Activated T-helper 2 cell treated with anti-CD3 and anti-CD28 coated beads, Interferon-gamma antibody, Interleukin-2, Interleukin-4, amounts not matched to agents 10 μg/mL and 5 μg/mL and 100 μg/mL, durations not matched to agents 14 hours and 24 hours and 36 hours (primary cell): ENCODE data around the gene MORN3. TPM values are rescaled to one million over a fixed set of nuclear protein-coding genes. Genes with fewer than 3 reads are reported as not detected.
"Not testable (repeated sequence)": the region's sequence is repeated elsewhere in the genome, so short reads cannot be mapped to it uniquely, and the experiment has no call there.

Source experiments
- DNase-seq: peaks from one replicate; pipeline ENCODE4 v3.0.0; 2021; ENCODE audit warnings: low spot score
- H3K27ac Mint-ChIP-seq: one replicate; pipeline ENCODE4 v1.8.0; 2021; ENCODE audit warnings: mixed read lengths
- H3K27me3 Mint-ChIP-seq: one replicate; pipeline ENCODE4 v1.8.0; 2021; ENCODE audit warnings: low read depth, mixed read lengths
- H3K36me3 Mint-ChIP-seq: one replicate; pipeline ENCODE4 v1.8.0; 2021; ENCODE audit warnings: low read depth, mixed read lengths
- H3K4me1 Mint-ChIP-seq: one replicate; pipeline ENCODE4 v1.8.0; 2021; ENCODE audit warnings: low read depth, mixed read lengths
- H3K4me3 Mint-ChIP-seq: one replicate; pipeline ENCODE4 v1.8.0; 2021; ENCODE audit warnings: low read depth, mild to moderate bottlenecking, moderate library complexity, mixed read lengths
- H3K9me3 Mint-ChIP-seq: one replicate; pipeline ENCODE4 v1.8.0; 2021; ENCODE audit warnings: mixed read lengths
- intact Hi-C: fragments of 100-400 bp; cut with micrococcal nuclease; formaldehyde crosslinking; loops from one replicate; pipeline ENCODE4 v1.15.1; 2023
- total RNA-seq: library from RNA; stranded (reverse); gene quantifications from 2 replicates; pipeline ENCODE4 v1.2.3, GENCODE V29; 2022

The MORN3 gene
- total RNA-seq, 1 donor from 2014 or later, result 0.37 TPM

DNA sequence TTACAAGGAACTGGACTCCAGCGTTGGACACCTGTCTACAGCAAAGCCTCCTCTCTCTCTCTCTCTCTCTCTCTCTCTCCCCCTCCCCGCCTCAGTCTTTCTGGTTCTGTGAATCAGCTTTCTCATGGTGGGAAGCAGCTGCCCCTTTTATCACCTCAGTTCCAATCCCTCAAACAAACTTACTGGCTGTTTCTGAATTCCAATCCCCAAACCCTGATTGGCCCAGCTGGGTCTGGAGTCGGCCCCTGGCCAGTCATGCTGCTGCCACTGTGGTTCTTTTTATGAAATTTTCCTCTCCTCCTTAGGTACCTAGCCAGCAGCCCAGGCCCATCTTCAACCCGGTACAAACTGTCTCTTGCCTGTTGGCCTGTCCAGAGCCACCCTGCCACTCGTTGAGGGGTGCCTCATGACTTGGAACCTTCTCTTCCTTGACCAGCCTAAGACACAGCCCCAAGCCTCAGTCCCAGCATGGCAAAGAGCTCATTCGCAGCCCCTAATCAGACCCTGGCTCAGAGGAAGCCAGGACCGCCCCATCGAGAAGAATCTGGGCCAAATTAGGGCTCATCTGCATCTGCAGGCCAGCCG lies 9.4 kb upstream of the MORN3 start:
- H3K4me1 Mint-ChIP-seq, result peaks cover 2% of the 10 kb centered on the region
- no peak for DNase-seq
- H3K36me3 Mint-ChIP-seq, result no peaks in the 10 kb centered on the region
- no peaks in the 10 kb centered on the region for H3K27me3 Mint-ChIP-seq
- no peaks in the 10 kb centered on the region for H3K9me3 Mint-ChIP-seq
- intact Hi-C loops, result no loop called here
- no peak overlapping the region for H3K27ac Mint-ChIP-seq
- H3K4me3 Mint-ChIP-seq, result no peak overlapping the region

DNA sequence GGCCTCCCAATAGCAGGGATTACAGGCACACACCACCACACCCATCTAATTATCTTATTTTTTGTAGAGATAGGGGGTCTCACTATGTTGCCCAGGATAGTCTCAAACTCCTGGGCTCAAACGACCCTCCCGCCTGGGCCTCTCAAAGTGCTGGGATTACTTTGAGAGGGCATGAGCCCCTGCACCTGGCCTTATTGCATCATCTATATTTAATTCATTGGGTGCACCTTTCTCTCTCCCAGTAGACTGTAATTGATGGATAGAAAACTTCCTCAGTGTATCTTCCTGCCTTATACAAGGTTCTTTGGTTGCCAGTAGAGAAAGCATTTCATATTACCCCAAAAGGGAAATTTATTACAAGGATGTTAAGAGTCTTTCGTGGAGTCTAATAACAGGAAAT lies 8.9 kb upstream of the MORN3 start:
- no peak for DNase-seq

DNA sequence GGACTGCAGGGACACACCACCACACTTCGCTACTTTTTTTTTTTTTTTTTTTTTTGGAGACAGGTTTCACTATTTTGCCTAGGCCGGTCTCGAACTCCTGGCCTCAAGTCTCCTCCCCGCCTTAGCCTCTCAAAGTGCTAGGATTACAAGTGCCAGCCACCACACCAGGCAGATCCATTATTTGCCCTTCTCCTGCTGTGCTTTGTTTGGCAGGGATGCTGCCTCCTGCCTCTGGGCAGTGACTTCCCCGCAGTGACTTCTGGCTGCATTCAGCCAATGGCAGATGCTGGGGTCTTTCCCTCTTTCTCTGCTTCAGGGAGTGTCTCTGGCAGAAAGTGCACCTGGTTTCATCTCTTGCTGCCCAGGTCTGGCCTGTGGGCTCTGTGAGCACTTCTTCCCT lies 6.7 kb upstream of the MORN3 start:
- Mint-ChIP-seq H3K4me1 (peaks cover 13% of the 10 kb centered on the region), H3K27ac (no peak overlapping the region), H3K27me3 (no peaks in the 10 kb centered on the region), H3K36me3 (no peaks in the 10 kb centered on the region), H3K4me3 (no peak overlapping the region), H3K9me3 (no peaks in the 10 kb centered on the region)
- intact Hi-C loops, result no loop called here
- DNase-seq, result no peak

More for the DNA sequence above, 8.9 kb upstream of the MORN3 start:
- no peaks in the 10 kb centered on the region for H3K36me3 Mint-ChIP-seq
- peaks cover 6% of the 10 kb centered on the region for H3K4me1 Mint-ChIP-seq
- no peak overlapping the region for H3K27ac Mint-ChIP-seq
- intact Hi-C loops, result no loop called here
- H3K4me3 Mint-ChIP-seq, result no peak overlapping the region
- no peaks in the 10 kb centered on the region for H3K9me3 Mint-ChIP-seq
- no peaks in the 10 kb centered on the region for H3K27me3 Mint-ChIP-seq

DNA sequence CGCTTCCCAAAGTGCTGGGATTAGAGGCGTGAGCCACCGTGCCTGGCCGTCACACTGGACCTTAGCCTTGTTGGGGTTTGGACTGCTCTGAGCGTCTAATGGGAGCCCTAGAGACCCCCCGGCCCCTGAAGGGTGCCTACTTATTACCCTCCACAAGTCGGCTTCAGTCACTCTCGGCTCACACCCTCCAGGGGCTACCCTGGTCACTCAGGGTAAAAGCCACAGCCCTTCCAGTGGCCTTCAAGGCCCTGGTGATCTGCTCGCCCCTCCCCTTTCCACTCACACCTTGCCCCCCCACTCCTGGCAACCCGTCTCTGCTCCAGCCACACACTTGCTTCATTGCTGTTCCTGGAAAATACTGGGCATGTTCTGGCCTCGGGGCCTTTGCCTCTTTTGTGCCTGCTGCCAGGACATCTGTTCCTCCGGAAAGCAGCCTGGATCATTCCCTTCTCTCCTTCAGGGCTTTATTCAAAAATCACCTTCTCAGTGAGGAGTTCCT lies 3.6 kb upstream of the MORN3 start:
- H3K4me1 Mint-ChIP-seq, result peaks cover 13% of the 10 kb centered on the region

DNA sequence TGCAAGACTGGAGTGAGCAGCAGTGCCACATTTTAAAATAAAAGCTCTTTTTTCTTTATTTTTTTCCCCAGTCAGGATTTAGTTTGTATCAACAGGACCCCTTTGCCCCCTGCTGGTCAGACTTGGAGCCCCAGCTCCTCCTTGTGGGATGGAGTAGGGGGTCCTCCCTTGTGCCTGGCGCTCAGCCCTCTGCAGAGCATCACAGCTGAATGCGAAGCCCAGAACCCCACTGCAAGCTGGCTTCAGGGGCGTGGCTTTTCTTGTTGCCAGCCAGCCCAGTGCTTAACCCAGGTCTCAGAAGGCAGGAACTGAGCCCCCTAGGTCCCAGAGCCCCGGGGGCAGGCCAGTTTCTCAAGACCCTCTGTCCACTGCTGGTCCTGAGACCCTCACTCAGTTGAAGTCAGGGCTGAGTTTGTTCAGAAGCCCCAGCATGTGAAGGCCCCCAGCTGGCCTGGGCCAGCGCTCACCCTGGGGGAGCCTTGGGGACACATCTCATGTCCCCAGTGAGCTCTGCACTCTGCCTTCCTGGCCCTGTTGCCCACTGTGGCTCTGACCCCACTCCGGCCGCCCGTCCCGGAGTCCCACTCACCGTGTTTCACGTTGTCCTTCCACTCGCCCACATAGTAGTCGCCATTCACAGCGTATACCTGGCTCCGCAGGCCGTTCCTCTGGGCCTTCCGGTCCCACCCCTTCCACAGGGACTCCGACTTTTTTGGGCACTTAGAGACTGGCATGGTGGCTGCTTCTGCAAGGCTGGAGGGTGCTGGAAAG lies 519 bp downstream of the MORN3 start:
- H3K27ac Mint-ChIP-seq, result peak overlapping the region; percentile 49
- no peaks in the 10 kb centered on the region for H3K9me3 Mint-ChIP-seq
- intact Hi-C loops, result loop anchor here (5.0 kb wide), 1 partner anchor 117 kb away; no protein-coding TSS in a partner anchor
- no peak overlapping the region for H3K4me3 Mint-ChIP-seq
- H3K36me3 Mint-ChIP-seq, result peaks cover 3% of the 10 kb centered on the region
- peak; percentile 31 for DNase-seq
- H3K27me3 Mint-ChIP-seq, result no peaks in the 10 kb centered on the region
- H3K4me1 Mint-ChIP-seq, result peaks cover 34% of the 10 kb centered on the region

More for the DNA sequence above, 3.6 kb upstream of the MORN3 start:
- peak overlapping the region; percentile 83 for H3K4me3 Mint-ChIP-seq
- no peaks in the 10 kb centered on the region for H3K36me3 Mint-ChIP-seq
- H3K9me3 Mint-ChIP-seq, result no peaks in the 10 kb centered on the region
- peak overlapping the region; percentile 84 for H3K27ac Mint-ChIP-seq
- no peaks in the 10 kb centered on the region for H3K27me3 Mint-ChIP-seq
- no peak for DNase-seq
- intact Hi-C loops, result loop anchor here (5.0 kb wide), 1 partner anchor 136 kb away; no protein-coding TSS in a partner anchor

DNA sequence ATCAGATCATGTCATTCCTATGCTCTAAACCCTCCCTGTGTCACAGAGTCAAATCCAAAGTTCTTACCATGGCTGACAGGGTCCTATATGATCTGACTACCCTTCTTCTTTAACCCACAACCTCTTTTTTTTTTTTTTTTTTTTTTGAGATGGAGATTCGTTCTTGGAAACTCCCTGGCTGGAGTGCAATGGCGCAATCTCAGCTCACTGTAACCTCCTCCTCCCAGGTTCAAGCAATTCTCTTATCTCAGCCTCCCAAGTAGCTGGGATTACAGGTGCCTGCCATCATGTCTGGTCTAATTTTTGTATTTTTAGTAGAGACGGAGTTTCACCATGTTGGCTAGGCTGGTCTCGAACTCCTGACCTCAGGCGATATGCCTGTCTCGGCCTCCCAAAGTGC lies 2.6 kb downstream of the MORN3 start:
- not testable (repeated sequence) for H3K9me3 Mint-ChIP-seq, H3K36me3 Mint-ChIP-seq, DNase-seq, H3K4me3 Mint-ChIP-seq, H3K27me3 Mint-ChIP-seq, H3K27ac Mint-ChIP-seq
- intact Hi-C loops, result loop anchor here (5.0 kb wide), 1 partner anchor 115 kb away; no protein-coding TSS in a partner anchor
- H3K4me1 Mint-ChIP-seq, result peaks cover 30% of the 10 kb centered on the region

DNA sequence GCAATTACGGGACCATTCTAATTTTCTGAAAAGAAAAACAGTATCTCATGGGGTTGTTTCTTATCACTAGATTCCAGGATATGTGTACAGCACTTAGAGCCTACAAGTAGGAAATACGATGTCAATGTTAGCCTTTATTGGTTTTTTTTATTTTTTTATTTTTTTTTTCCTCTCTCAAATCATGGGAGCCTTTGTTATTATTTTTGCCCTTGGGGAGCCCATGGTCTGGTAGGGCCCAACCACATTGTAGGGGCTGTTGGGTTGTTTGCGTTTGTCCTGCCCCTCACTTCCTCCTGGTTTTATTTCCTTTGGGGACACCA lies 5.9 kb downstream of the MORN3 start:
- DNase-seq, result no peak
- intact Hi-C loops, result no loop called here
- Mint-ChIP-seq H3K4me1 (peaks cover 52% of the 10 kb centered on the region), H3K27me3 (no peaks in the 10 kb centered on the region), H3K36me3 (peaks cover 3% of the 10 kb centered on the region), H3K27ac (peak overlapping the region; percentile 78), H3K4me3 (peak overlapping the region; percentile 75), H3K9me3 (no peaks in the 10 kb centered on the region)

DNA sequence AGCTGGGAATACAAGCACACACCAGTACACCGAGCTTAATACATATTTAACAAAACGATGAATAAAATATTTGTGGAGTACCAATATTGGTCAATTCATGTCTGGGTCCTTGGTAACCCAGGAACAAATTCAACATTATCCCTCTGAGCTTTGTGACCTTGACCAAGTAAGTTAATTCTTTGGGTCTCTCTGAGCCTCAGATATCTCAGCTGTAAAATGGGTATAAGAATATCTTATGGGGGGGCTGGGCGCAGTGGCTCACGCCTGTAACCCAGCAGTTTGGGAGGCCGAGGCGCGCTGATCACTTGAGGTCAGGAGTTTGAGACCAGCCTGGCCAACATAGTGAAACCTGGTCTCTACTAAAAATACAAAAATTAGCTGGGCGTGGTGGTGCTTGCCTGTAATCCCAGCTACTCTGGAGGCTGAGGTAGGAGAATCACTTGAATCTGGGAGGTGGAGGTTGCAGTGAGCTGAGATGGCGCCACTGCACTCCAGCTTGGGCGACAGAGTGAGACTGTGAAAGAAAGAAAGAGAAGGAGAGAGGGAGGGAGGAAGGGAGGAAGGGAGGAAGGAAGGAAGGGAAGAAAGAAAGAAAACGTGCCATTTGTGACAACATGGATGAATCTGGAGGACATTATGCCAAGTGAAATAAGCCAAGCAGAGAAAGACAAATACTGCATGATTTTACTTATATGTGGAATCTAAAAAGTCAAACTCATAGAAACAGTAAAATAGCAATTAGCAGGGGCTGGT lies 7.9 kb downstream of the MORN3 start:
- H3K4me1 Mint-ChIP-seq, result peaks cover 64% of the 10 kb centered on the region
- H3K27ac Mint-ChIP-seq, DNase-seq, H3K4me3 Mint-ChIP-seq, H3K27me3 Mint-ChIP-seq, H3K9me3 Mint-ChIP-seq, intact Hi-C loops, H3K36me3 Mint-ChIP-seq: not testable (repeated sequence)

DNA sequence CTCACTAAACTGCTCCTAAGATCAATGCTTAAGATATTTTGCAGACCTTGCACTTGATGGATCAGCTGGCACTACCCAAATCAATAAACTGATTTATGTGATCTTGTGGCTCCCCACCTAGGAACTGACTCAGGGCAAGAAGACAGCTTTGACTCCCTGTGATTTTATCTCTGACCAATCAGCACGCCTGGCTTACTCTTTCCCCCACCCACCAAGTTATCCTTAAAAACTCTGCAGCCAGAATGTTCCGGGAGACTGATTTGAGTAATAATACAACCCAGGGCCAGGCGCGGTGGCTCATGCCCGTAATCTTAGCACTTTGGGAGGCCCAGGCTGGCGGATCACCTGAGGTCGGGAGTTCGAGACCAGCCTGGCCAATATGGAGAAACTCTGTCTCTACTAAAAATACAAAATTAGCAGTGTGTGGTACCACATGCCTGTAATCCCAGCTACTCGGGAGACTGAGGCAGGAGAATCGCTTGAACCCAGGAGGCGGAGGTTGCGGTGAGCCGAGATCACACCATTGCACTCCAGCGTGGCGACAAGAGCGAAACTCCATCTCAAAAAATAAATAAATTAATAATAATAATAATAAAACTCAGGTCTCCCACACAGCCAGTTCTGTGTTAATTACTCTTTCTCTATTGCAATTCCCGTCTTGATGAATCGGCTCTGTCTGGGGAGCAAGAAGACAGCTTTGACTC lies 12.0 kb downstream of the MORN3 start:
- no peak for DNase-seq

DNA sequence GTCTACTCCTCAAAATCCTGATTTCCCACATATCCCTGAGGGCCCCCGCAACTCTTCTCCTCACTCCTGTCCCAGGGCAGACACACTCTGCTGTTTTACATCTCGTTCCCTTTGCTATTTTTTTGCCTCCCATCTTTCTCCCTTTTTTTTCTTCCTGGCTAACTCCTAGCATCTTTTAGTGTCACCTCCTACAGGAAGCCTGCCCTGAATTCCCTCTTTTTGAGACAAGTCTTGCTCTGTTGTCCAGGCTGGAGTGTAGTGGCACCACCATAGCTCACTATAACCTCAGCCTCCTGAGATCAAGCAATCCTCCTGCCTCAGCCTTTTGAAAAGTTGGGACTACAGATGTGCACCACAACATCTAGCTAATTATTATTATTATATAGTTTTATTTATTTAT lies 13.3 kb downstream of the MORN3 start:
- H3K4me3 Mint-ChIP-seq, result no peak overlapping the region
- intact Hi-C loops, result no loop called here
- no peaks in the 10 kb centered on the region for H3K9me3 Mint-ChIP-seq
- DNase-seq, result no peak
- peaks cover 14% of the 10 kb centered on the region for H3K36me3 Mint-ChIP-seq
- H3K4me1 Mint-ChIP-seq, result peaks cover 44% of the 10 kb centered on the region
- H3K27ac Mint-ChIP-seq, result no peak overlapping the region
- no peaks in the 10 kb centered on the region for H3K27me3 Mint-ChIP-seq

More for the DNA sequence above, 12.0 kb downstream of the MORN3 start:
- H3K4me1 Mint-ChIP-seq, result peaks cover 51% of the 10 kb centered on the region
- peak overlapping the region; percentile 1 for H3K4me3 Mint-ChIP-seq
- no peaks in the 10 kb centered on the region for H3K27me3 Mint-ChIP-seq
- H3K27ac Mint-ChIP-seq, result peak overlapping the region; percentile 60
- intact Hi-C loops, result loop anchor here (1.0 to 2.0 kb wide), 2 partner anchors 30 to 67 kb away; no protein-coding TSS in a partner anchor
- no peaks in the 10 kb centered on the region for H3K9me3 Mint-ChIP-seq
- peaks cover 12% of the 10 kb centered on the region for H3K36me3 Mint-ChIP-seq

DNA sequence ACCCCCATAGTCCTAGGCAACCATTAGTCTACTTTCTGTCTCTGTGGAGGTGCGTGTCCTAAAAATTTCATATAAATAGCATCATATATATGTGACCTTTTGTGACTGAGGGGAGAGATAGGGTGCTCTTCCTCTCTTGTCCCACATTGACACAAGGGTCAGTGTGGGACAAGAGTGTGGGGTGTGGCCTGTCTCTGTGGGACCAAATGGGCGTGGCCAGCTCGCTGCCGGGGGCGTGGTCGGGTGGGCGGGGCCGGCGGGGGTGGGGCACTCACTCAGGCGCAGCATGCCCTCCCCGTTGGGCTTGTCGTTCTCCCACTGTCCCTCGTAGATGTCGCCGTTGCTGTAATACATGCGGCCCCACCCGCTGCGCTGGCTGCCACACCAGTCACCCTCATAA lies 15.5 kb downstream of the MORN3 start:
- Mint-ChIP-seq H3K9me3 (no peaks in the 10 kb centered on the region), H3K27me3 (no peaks in the 10 kb centered on the region), H3K4me3 (no peak overlapping the region), H3K4me1 (peaks cover 39% of the 10 kb centered on the region), H3K36me3 (peaks cover 25% of the 10 kb centered on the region), H3K27ac (no peak overlapping the region)
- intact Hi-C loops, result no loop called here
- no peak for DNase-seq

DNA sequence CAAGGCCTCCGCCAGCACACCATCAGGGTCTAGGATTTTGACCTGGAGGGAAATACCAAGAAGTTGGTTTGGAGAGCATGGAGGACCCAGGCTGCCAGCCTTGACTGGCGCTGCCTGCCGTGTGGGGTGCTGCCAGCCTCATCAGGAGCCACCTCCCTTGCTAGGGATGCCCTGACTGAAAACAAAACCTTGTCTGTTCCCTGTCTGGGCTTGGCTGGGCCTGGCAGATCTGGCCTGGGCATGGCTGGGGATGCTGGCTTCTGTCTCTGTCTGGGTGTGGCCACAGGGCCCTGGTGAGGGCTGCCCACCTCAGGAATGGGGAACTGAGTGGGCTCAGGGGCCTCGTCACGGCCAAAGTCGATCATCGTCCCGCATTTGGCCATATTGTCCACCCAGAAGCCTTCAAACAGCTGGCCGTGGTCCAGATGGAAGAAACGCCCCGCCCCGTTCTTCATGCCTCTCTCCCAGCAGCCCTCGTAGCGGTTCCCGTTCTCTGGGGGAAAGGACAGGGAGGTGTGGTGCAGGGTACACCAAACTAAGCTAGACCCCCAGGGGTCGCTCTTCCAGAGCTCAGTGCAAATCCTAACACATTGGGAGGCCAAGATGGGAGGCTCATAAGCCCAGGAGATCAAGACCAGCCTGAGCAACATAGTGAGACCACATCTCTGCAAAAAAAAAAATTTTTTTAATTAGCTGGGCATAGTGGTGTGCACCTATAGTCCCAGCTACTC lies 16.5 kb downstream of the MORN3 start:
- no peak overlapping the region for H3K27ac Mint-ChIP-seq
- no peaks in the 10 kb centered on the region for H3K27me3 Mint-ChIP-seq
- H3K36me3 Mint-ChIP-seq, result peaks cover 31% of the 10 kb centered on the region
- H3K4me1 Mint-ChIP-seq, result peaks cover 35% of the 10 kb centered on the region
- intact Hi-C loops, result no loop called here
- H3K9me3 Mint-ChIP-seq, result no peaks in the 10 kb centered on the region
- no peak overlapping the region for H3K4me3 Mint-ChIP-seq
- DNase-seq, result no peak
